Measurements from ENCODE around the gene PNPLA7. TPM values are rescaled to one million over a fixed set of nuclear protein-coding genes. Genes with fewer than 3 reads are reported as not detected.

The PNPLA7 gene
- total and polyA plus RNA-seq, 2 of the 13 experiments (the other 11 are each of a cell fraction or from before 2014, with no cell fraction given): 0.42 to 1.5 TPM

DNA sequence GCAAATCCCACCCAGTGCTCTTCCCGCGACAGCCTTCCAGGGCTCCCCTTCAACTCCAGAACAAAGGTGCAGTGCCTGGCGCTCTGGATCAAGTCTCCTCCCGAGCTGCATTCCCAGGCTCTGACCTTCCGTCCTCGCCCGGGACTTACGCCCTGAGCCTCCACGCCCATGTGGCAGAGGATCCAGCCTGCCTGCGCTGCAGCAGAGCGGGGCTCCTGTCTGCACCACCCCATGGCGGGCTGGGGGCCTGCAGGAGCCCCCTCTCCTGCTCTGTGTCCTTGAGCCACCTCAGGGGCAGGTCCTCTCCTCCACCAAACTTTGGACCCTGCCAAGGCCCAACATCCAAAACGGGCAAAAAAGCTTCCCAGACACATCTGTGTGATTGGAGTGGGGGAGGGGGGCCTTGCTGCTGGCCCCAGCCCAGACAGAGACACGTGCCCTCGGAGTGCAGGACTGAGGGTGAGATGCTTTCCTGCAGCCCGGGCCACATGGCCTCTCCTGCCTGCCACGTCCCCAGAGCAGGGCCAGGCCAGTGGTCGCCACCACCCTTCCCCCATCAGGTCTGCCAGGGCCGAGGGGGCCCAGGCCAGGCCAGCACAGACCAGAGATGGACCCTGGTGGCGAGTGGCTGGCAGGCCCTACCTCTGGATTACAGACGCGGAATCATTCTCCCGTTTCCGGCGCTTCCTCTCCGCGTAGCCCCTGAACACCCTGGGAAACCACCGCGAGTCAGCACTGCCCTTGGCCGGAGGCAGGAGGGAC is 95.4 kb downstream of the PNPLA7 start (continued):
- TF ChIP-seq REPIN1 (CRISPR knock-in tag; IDR thresholded peaks at IDR 0.05; ENCODE audit: borderline replicate concordance, low read depth): peak; percentile 88
- TF ChIP-seq, protein P1, sequence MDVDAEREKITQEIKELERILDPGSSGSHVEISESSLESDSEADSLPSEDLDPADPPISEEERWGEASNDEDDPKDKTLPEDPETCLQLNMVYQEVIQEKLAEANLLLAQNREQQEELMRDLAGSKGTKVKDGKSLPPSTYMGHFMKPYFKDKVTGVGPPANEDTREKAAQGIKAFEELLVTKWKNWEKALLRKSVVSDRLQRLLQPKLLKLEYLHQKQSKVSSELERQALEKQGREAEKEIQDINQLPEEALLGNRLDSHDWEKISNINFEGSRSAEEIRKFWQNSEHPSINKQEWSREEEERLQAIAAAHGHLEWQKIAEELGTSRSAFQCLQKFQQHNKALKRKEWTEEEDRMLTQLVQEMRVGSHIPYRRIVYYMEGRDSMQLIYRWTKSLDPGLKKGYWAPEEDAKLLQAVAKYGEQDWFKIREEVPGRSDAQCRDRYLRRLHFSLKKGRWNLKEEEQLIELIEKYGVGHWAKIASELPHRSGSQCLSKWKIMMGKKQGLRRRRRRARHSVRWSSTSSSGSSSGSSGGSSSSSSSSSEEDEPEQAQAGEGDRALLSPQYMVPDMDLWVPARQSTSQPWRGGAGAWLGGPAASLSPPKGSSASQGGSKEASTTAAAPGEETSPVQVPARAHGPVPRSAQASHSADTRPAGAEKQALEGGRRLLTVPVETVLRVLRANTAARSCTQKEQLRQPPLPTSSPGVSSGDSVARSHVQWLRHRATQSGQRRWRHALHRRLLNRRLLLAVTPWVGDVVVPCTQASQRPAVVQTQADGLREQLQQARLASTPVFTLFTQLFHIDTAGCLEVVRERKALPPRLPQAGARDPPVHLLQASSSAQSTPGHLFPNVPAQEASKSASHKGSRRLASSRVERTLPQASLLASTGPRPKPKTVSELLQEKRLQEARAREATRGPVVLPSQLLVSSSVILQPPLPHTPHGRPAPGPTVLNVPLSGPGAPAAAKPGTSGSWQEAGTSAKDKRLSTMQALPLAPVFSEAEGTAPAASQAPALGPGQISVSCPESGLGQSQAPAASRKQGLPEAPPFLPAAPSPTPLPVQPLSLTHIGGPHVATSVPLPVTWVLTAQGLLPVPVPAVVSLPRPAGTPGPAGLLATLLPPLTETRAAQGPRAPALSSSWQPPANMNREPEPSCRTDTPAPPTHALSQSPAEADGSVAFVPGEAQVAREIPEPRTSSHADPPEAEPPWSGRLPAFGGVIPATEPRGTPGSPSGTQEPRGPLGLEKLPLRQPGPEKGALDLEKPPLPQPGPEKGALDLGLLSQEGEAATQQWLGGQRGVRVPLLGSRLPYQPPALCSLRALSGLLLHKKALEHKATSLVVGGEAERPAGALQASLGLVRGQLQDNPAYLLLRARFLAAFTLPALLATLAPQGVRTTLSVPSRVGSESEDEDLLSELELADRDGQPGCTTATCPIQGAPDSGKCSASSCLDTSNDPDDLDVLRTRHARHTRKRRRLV (CRISPR knock-in tag; IDR thresholded peaks at IDR 0.05): peak; percentile 69
- TF ChIP-seq YY1 (IDR thresholded peaks at IDR 0.05; ENCODE audit: insufficient read depth, insufficient replicate concordance, low read depth, low read length): no peak
- TF ChIP-seq KLF16 (CRISPR knock-in tag; IDR thresholded peaks at IDR 0.05): peak in 1 of 2 experiments; percentile 96; a peak in 2 of 4 replicates
- peak; percentile 90; the same call in 1 of the 2 replicates for TF ChIP-seq ZNF225 (CRISPR knock-in tag; IDR thresholded peaks at IDR 0.05)
- TF ChIP-seq ZNF569 (CRISPR knock-in tag; IDR thresholded peaks at IDR 0.05; ENCODE audit: borderline replicate concordance): peak; percentile 62; the same call in 1 of the 2 replicates
- peak; percentile 71; the same call in 1 of the 2 replicates for TF ChIP-seq TRIM24 (CRISPR knock-in tag; IDR thresholded peaks at IDR 0.05)
- TF ChIP-seq ZFAT (CRISPR knock-in tag; conservative IDR thresholded peaks at IDR 0.05): no peak
- TF ChIP-seq ZNF530 (CRISPR knock-in tag; IDR thresholded peaks at IDR 0.05; ENCODE audit: low read depth): no peak
- peak; percentile 25; the same call in 1 of the 2 replicates for TF ChIP-seq MAZ (IDR thresholded peaks at IDR 0.05; ENCODE audit: borderline replicate concordance, low read depth, low read length)
- TF ChIP-seq MAZ (CRISPR knock-in tag; IDR thresholded peaks at IDR 0.05; ENCODE audit: low read depth): peak; percentile 76; the same call in 1 of the 2 replicates
- peak; percentile 87 for TF ChIP-seq NCOA2 (CRISPR knock-in tag; IDR thresholded peaks at IDR 0.05)
- no peak for TF ChIP-seq CBX1 (IDR thresholded peaks at IDR 0.05; ENCODE audit: low read depth)
- no peak for TF ChIP-seq JDP2 (CRISPR knock-in tag; IDR thresholded peaks at IDR 0.05; ENCODE audit: borderline replicate concordance)
- TF ChIP-seq POLR2AphosphoS2 (IDR thresholded peaks at IDR 0.05; ENCODE audit: low read depth, low read length): 0 out of 2 replicates have a peak, but pooled peaks have one; percentile 12
- peak; percentile 24; the same call in 1 of the 2 replicates for TF ChIP-seq ZFP82 (CRISPR knock-in tag; IDR thresholded peaks at IDR 0.05; ENCODE audit: borderline replicate concordance)
- TF ChIP-seq ZBTB38 (CRISPR knock-in tag; IDR thresholded peaks at IDR 0.05): peak; percentile 99
- TF ChIP-seq NR1H2 (CRISPR knock-in tag; IDR thresholded peaks at IDR 0.05; ENCODE audit: borderline replicate concordance, low read depth): no peak
- peak; percentile 40; the same call in 1 of the 2 replicates for TF ChIP-seq KDM3A (CRISPR knock-in tag; IDR thresholded peaks at IDR 0.05; ENCODE audit: low read depth)
- TF ChIP-seq SMAD3 (CRISPR knock-in tag; IDR thresholded peaks at IDR 0.05): peak; percentile 79; the same call in 1 of the 2 replicates
- TF ChIP-seq MAFG (CRISPR knock-in tag; IDR thresholded peaks at IDR 0.05): no peak; the same call in 1 of the 2 replicates
- TF ChIP-seq, protein P2, sequence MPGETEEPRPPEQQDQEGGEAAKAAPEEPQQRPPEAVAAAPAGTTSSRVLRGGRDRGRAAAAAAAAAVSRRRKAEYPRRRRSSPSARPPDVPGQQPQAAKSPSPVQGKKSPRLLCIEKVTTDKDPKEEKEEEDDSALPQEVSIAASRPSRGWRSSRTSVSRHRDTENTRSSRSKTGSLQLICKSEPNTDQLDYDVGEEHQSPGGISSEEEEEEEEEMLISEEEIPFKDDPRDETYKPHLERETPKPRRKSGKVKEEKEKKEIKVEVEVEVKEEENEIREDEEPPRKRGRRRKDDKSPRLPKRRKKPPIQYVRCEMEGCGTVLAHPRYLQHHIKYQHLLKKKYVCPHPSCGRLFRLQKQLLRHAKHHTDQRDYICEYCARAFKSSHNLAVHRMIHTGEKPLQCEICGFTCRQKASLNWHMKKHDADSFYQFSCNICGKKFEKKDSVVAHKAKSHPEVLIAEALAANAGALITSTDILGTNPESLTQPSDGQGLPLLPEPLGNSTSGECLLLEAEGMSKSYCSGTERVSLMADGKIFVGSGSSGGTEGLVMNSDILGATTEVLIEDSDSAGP (CRISPR knock-in tag; IDR thresholded peaks at IDR 0.05; ENCODE audit: borderline replicate concordance): peak; percentile 94; the same call in 1 of the 2 replicates

All from HepG2 (cell line).